ENCODE measurements around the gene ISM1.
A peak's percentile ranks its signal among the peaks of the same experiment; 100 is the strongest.

The ISM1 gene

GRCh38 chr20:13256606-13257005 is 35.5 kb downstream of the ISM1 start:
- DNase-seq (ENCODE audit: low read depth in 2 of 2), result no peak

- no peak for DNase-seq (ENCODE audit: low read depth in 2 of 2)
Measured at GRCh38 chr20:13259921-13260320, 38.8 kb downstream of the ISM1 start.

GRCh38 chr20:13260650-13261279 is 39.7 kb downstream of the ISM1 start:
- DNase-seq (ENCODE audit: low read depth in 2 of 2), result no peak

- DNase-seq (ENCODE audit: low read depth in 2 of 2), result peak; percentile 41 to 48
Measured at GRCh38 chr20:13261460-13262301, 40.6 kb downstream of the ISM1 start.

GRCh38 chr20:13262302-13262650 is 41.2 kb downstream of the ISM1 start:
- no peak for DNase-seq (ENCODE audit: low read depth in 2 of 2)

- DNase-seq (ENCODE audit: low read depth in 2 of 2), result no peak
Measured at GRCh38 chr20:13262671-13263360, 41.7 kb downstream of the ISM1 start.

GRCh38 chr20:13263451-13263850 is 42.4 kb downstream of the ISM1 start:
- no peak for DNase-seq (ENCODE audit: low read depth in 2 of 2)

- no peak for DNase-seq (ENCODE audit: low read depth in 2 of 2)
Measured at GRCh38 chr20:13264907-13265306, 43.8 kb downstream of the ISM1 start.

GRCh38 chr20:13265941-13266340 is 44.9 kb downstream of the ISM1 start:
- no peak for DNase-seq (ENCODE audit: low read depth in 2 of 2)

- no peak for DNase-seq (ENCODE audit: low read depth in 2 of 2)
Measured at GRCh38 chr20:13267231-13267630, 46.2 kb downstream of the ISM1 start.

- no peak for DNase-seq (ENCODE audit: low read depth in 2 of 2)
Measured at GRCh38 chr20:13268953-13269352, 47.9 kb downstream of the ISM1 start.

GRCh38 chr20:13270211-13270610 is 49.1 kb downstream of the ISM1 start:
- DNase-seq (ENCODE audit: low read depth in 2 of 2), result no peak

GRCh38 chr20:13271098-13271497 is 50.0 kb downstream of the ISM1 start:
- no peak for DNase-seq (ENCODE audit: low read depth in 2 of 2)

- DNase-seq (ENCODE audit: low read depth in 2 of 2), result no peak
Measured at GRCh38 chr20:13271977-13272975, 51.2 kb downstream of the ISM1 start.

GRCh38 chr20:13274275-13274861 is 53.3 kb downstream of the ISM1 start:
- DNase-seq (ENCODE audit: low read depth in 2 of 2), result no peak

- no peak for DNase-seq (ENCODE audit: low read depth in 2 of 2)
Measured at GRCh38 chr20:13276945-13277541, 56.0 kb downstream of the ISM1 start.

- no peak for DNase-seq (ENCODE audit: low read depth in 2 of 2)
Measured at GRCh38 chr20:13277663-13278295, 56.7 kb downstream of the ISM1 start.

- no peak for DNase-seq (ENCODE audit: low read depth in 2 of 2)
Measured at GRCh38 chr20:13278812-13279570, 57.9 kb downstream of the ISM1 start.

GRCh38 chr20:13280609-13281324 is 59.7 kb downstream of the ISM1 start:
- DNase-seq (ENCODE audit: low read depth in 2 of 2), result no peak

Data from stimulated activated CD8-positive, alpha-beta memory T cell treated with anti-CD3 and anti-CD28 coated beads, Interleukin-7, amount 100 ng/mL, for 4 hours (primary cell).